Activated naive CD8-positive, alpha-beta T cell treated with anti-CD3 and anti-CD28 coated beads, Interleukin-2, amount 50 U/mL, for 24 hours (primary cell): ENCODE results near the gene MFSD2B.
"Not testable (repeated sequence)": the region's sequence is repeated elsewhere in the genome, so short reads cannot be mapped to it uniquely, and the experiment has no call there.

Experiments used
- ATAC-seq: fragments of 150-1000 bp; cut with Tn5 transposase; one replicate; pipeline ENCODE4 v1.10.0; 2021
- DNase-seq: peaks from one replicate; pipeline ENCODE4 v3.0.0; 2021
- H3K27ac Mint-ChIP-seq: one replicate; pipeline ENCODE4 v1.8.0; 2021; ENCODE audit warnings: mild to moderate bottlenecking, mixed read lengths
- H3K27me3 Mint-ChIP-seq: one replicate; pipeline ENCODE4 v1.8.0; 2021; ENCODE audit warnings: mixed read lengths
- H3K36me3 Mint-ChIP-seq: one replicate; pipeline ENCODE4 v1.8.0; 2021; ENCODE audit warnings: low read depth, mixed read lengths
- H3K4me1 Mint-ChIP-seq: one replicate; pipeline ENCODE4 v1.8.0; 2021; ENCODE audit warnings: mixed read lengths
- H3K4me3 Mint-ChIP-seq: one replicate; pipeline ENCODE4 v1.8.0; 2021; ENCODE audit warnings: mild to moderate bottlenecking, moderate library complexity, mixed read lengths
- H3K9me3 Mint-ChIP-seq: one replicate; pipeline ENCODE4 v1.8.0; 2021; ENCODE audit warnings: mixed read lengths

Gene MFSD2B

GRCh38 chr2:24014902-24015301 lies 5.0 kb downstream of the MFSD2B start:
- not testable (repeated sequence) for ATAC-seq, H3K36me3 Mint-ChIP-seq, DNase-seq, H3K27ac Mint-ChIP-seq, H3K4me3 Mint-ChIP-seq, H3K9me3 Mint-ChIP-seq, H3K4me1 Mint-ChIP-seq
- H3K27me3 Mint-ChIP-seq, result peaks cover 14% of the 10 kb centered on the region

GRCh38 chr2:24015562-24016375 lies 5.9 kb downstream of the MFSD2B start:
- Mint-ChIP-seq H3K36me3 (no peaks in the 10 kb centered on the region), H3K4me1 (peaks cover 5% of the 10 kb centered on the region), H3K4me3 (no peak overlapping the region), H3K27me3 (peaks cover 13% of the 10 kb centered on the region), H3K27ac (no peak overlapping the region), H3K9me3 (no peaks in the 10 kb centered on the region)
- DNase-seq (no peak), ATAC-seq (no peak)

GRCh38 chr2:24016376-24016761 lies 6.5 kb downstream of the MFSD2B start:
- Mint-ChIP-seq H3K36me3 (no peaks in the 10 kb centered on the region), H3K27me3 (peaks cover 7% of the 10 kb centered on the region), H3K4me1 (peaks cover 2% of the 10 kb centered on the region), H3K27ac (no peak overlapping the region), H3K4me3 (no peak overlapping the region), H3K9me3 (no peaks in the 10 kb centered on the region)
- ATAC-seq (no peak), DNase-seq (no peak)

- ATAC-seq (no peak), DNase-seq (no peak)
- no peaks in the 10 kb centered on the region for H3K27me3 Mint-ChIP-seq
- no peaks in the 10 kb centered on the region for H3K9me3 Mint-ChIP-seq
- H3K36me3 Mint-ChIP-seq, result no peaks in the 10 kb centered on the region
- no peak overlapping the region for H3K27ac Mint-ChIP-seq
- no peak overlapping the region for H3K4me3 Mint-ChIP-seq
- H3K4me1 Mint-ChIP-seq, result no peaks in the 10 kb centered on the region
These were observed 7.2 kb downstream of the MFSD2B start for GRCh38 chr2:24016853-24017703.

GRCh38 chr2:24017711-24018110 lies 7.8 kb downstream of the MFSD2B start:
- H3K27ac Mint-ChIP-seq, result no peak overlapping the region
- H3K4me3 Mint-ChIP-seq, result no peak overlapping the region

GRCh38 chr2:24018241-24018640 lies 8.4 kb downstream of the MFSD2B start:
- no peak overlapping the region for H3K27ac Mint-ChIP-seq
- no peaks in the 10 kb centered on the region for H3K9me3 Mint-ChIP-seq
- no peaks in the 10 kb centered on the region for H3K36me3 Mint-ChIP-seq
- no peak for ATAC-seq
- H3K27me3 Mint-ChIP-seq, result no peaks in the 10 kb centered on the region
- H3K4me1 Mint-ChIP-seq, result no peaks in the 10 kb centered on the region
- no peak overlapping the region for H3K4me3 Mint-ChIP-seq
- DNase-seq, result no peak

More at GRCh38 chr2:24017711-24018110, 7.8 kb downstream of the MFSD2B start:
- ATAC-seq, result no peak
- H3K27me3 Mint-ChIP-seq, result no peaks in the 10 kb centered on the region
- no peaks in the 10 kb centered on the region for H3K4me1 Mint-ChIP-seq
- no peaks in the 10 kb centered on the region for H3K36me3 Mint-ChIP-seq
- DNase-seq, result no peak
- no peaks in the 10 kb centered on the region for H3K9me3 Mint-ChIP-seq

- Mint-ChIP-seq H3K27ac (no peak overlapping the region), H3K4me3 (no peak overlapping the region), H3K36me3 (peaks cover 3% of the 10 kb centered on the region), H3K9me3 (no peaks in the 10 kb centered on the region), H3K27me3 (no peaks in the 10 kb centered on the region), H3K4me1 (no peaks in the 10 kb centered on the region)
- DNase-seq (no peak), ATAC-seq (no peak)
These were observed 9.8 kb downstream of the MFSD2B start for GRCh38 chr2:24019729-24020128.

GRCh38 chr2:24020244-24020643 lies 10.4 kb downstream of the MFSD2B start:
- DNase-seq (no peak), ATAC-seq (no peak)
- Mint-ChIP-seq H3K27ac (no peak overlapping the region), H3K9me3 (no peaks in the 10 kb centered on the region), H3K4me1 (no peaks in the 10 kb centered on the region), H3K36me3 (peaks cover 3% of the 10 kb centered on the region), H3K4me3 (no peak overlapping the region), H3K27me3 (no peaks in the 10 kb centered on the region)

- Mint-ChIP-seq H3K4me1 (no peaks in the 10 kb centered on the region), H3K27ac (no peak overlapping the region), H3K36me3 (peaks cover 6% of the 10 kb centered on the region), H3K9me3 (no peaks in the 10 kb centered on the region), H3K27me3 (no peaks in the 10 kb centered on the region), H3K4me3 (no peak overlapping the region)
- DNase-seq (peak; percentile 29), ATAC-seq (no peak)
These were observed 11.5 kb downstream of the MFSD2B start for GRCh38 chr2:24021122-24021998.

GRCh38 chr2:24022324-24022974 lies 12.6 kb downstream of the MFSD2B start:
- no peak for DNase-seq
- Mint-ChIP-seq H3K4me1 (no peaks in the 10 kb centered on the region), H3K9me3 (no peaks in the 10 kb centered on the region), H3K36me3 (peaks cover 8% of the 10 kb centered on the region), H3K4me3 (no peak overlapping the region), H3K27ac (no peak overlapping the region), H3K27me3 (no peaks in the 10 kb centered on the region)
- ATAC-seq, result no peak

GRCh38 chr2:24022975-24023575 lies 13.2 kb downstream of the MFSD2B start:
- Mint-ChIP-seq H3K4me3 (no peak overlapping the region), H3K4me1 (no peaks in the 10 kb centered on the region), H3K27ac (no peak overlapping the region), H3K9me3 (no peaks in the 10 kb centered on the region), H3K36me3 (peaks cover 8% of the 10 kb centered on the region), H3K27me3 (no peaks in the 10 kb centered on the region)
- ATAC-seq (no peak), DNase-seq (no peak)

- Mint-ChIP-seq H3K36me3 (peaks cover 13% of the 10 kb centered on the region), H3K27me3 (no peaks in the 10 kb centered on the region), H3K4me3 (no peak overlapping the region), H3K9me3 (no peaks in the 10 kb centered on the region), H3K4me1 (no peaks in the 10 kb centered on the region), H3K27ac (no peak overlapping the region)
- DNase-seq (no peak), ATAC-seq (peak; percentile 43)
These were observed 14.1 kb downstream of the MFSD2B start for GRCh38 chr2:24024018-24024417.

- H3K9me3 Mint-ChIP-seq, result no peaks in the 10 kb centered on the region
- DNase-seq, result no peak
- peaks cover 22% of the 10 kb centered on the region for H3K36me3 Mint-ChIP-seq
- ATAC-seq, result no peak
- H3K4me3 Mint-ChIP-seq, result no peak overlapping the region
- no peaks in the 10 kb centered on the region for H3K4me1 Mint-ChIP-seq
- no peaks in the 10 kb centered on the region for H3K27me3 Mint-ChIP-seq
- no peak overlapping the region for H3K27ac Mint-ChIP-seq
These were observed 15.2 kb downstream of the MFSD2B start for GRCh38 chr2:24024996-24025663.
